ENCODE measurements around the gene STAB2.

Gene STAB2

GRCh38 chr12:103768467-103769123 is 181.5 kb downstream of the STAB2 start:
- 0 out of 2 replicates have a peak, but pooled peaks have one; percentile 12 for TF ChIP-seq CTCF (IDR thresholded peaks at IDR 0.05)

- TF ChIP-seq CTCF (IDR thresholded peaks at IDR 0.05) = no peak
These were observed 182.3 kb downstream of the STAB2 start for GRCh38 chr12:103769240-103769945.

- TF ChIP-seq CTCF (IDR thresholded peaks at IDR 0.05) = peak; percentile 61
These were observed 184.4 kb downstream of the STAB2 start for GRCh38 chr12:103771466-103771865.

GRCh38 chr12:103772367-103773108 is 185.5 kb downstream of the STAB2 start:
- TF ChIP-seq CTCF (IDR thresholded peaks at IDR 0.05) = no peak

- TF ChIP-seq CTCF (IDR thresholded peaks at IDR 0.05) = no peak
These were observed 186.2 kb downstream of the STAB2 start for GRCh38 chr12:103773109-103773910.

- no peak for TF ChIP-seq CTCF (IDR thresholded peaks at IDR 0.05)
These were observed 188.0 kb downstream of the STAB2 start for GRCh38 chr12:103774977-103775560.

- no peak for TF ChIP-seq CTCF (IDR thresholded peaks at IDR 0.05)
These were observed 191.7 kb downstream of the STAB2 start for GRCh38 chr12:103778781-103779180.

All from LNCAP (cell line).